Testis (tissue), 3 donors: ENCODE results near the gene ULBP3. TPM values are rescaled to one million over a fixed set of nuclear protein-coding genes. Genes with fewer than 3 reads are reported as not detected.
A peak's percentile ranks its signal among the peaks of the same experiment; 100 is the strongest.
"Not testable (repeated sequence)": the region's sequence is repeated elsewhere in the genome, so short reads cannot be mapped to it uniquely, and the experiment has no call there.

Experiments used
- DNase-seq: peaks from one replicate; pipeline ENCODE4 v3.0.0-alpha.2; 2019
- H3K27ac ChIP-seq, 2 donors: fragments of 200-600 bp; sonication (generic); one replicate each; pipeline ENCODE4 v1.5.1; 2019
- H3K27me3 ChIP-seq: fragments of 200-600 bp; sonication (generic); one replicate; pipeline ENCODE4 v1.5.1; 2019
- H3K36me3 ChIP-seq: fragments of 200-600 bp; sonication (generic); one replicate; pipeline ENCODE4 v1.5.1; 2017; ENCODE audit warnings: low read depth; ENCODE audit errors: missing control alignments
- H3K4me1 ChIP-seq: fragments of 200-600 bp; sonication (generic); one replicate; pipeline ENCODE4 v1.5.1; 2019
- H3K4me3 ChIP-seq, 2 donors: fragments of 200-600 bp; sonication (generic); one replicate each; pipeline ENCODE4 v1.5.1; 2017 to 2019
- H3K9me3 ChIP-seq: fragments of 200-600 bp; sonication (generic); one replicate; pipeline ENCODE4 v1.5.1; 2017
- POLR2A ChIP-seq: fragments of 450-650 bp; IDR thresholded peaks from one replicate; pipeline ENCODE4 v1.6.1; 2017; ENCODE audit warnings: antibody characterized with exemption, mild to moderate bottlenecking, moderate library complexity
- WGBS, 2 donors: methylation state at CpG; one replicate each; pipeline ENCODE4 v1.1.5; 2018; 5-methylcytosine and 5-hydroxymethylcytosine counted together
- intact Hi-C: fragments of 100-400 bp; cut with DNase I; formaldehyde crosslinking; loops from one replicate; pipeline ENCODE4 v1.15.1; 2023; ENCODE audit warnings: low total_unique reads
- polyA plus RNA-seq: library from polyadenylated mRNA; stranded (reverse); fragments of 350-450 nt; fragmentation: Illumina TruSeq; extraction: RNeasy Lipid Tissue Mini Kit (QIAGEN cat#74804); gene quantifications from one replicate; pipeline ENCODE4 v1.2.3, GENCODE V29; 2014; ENCODE audit warnings: low read depth, low replicate concordance; ENCODE audit not compliant: insufficient read depth
- total RNA-seq, 2 donors: library from RNA; depleted of rRNA; stranded (reverse); fragments of >200 nt; gene quantifications; one replicate each; pipeline ENCODE4 v1.2.3, GENCODE V29; 2016
- TF ChIP-seq, protein P1 (sequence below), 3 experiments: fragments of 450-650 bp in 2 of 3; fragments of 200-600 bp in 1 of 3; sonication (generic) in 1 of 3; IDR thresholded peaks; one replicate each; pipeline ENCODE4 v1.5.1; 2016 to 2019; ENCODE audit warnings: antibody characterized with exemption in 3 of 3, mild to moderate bottlenecking in 2 of 3, moderate library complexity in 1 of 3

ULBP3 gene
- total and polyA plus RNA-seq, 3 donors from 2014 or later: 10.3 to 48.3 (median 33.5) TPM

DNA sequence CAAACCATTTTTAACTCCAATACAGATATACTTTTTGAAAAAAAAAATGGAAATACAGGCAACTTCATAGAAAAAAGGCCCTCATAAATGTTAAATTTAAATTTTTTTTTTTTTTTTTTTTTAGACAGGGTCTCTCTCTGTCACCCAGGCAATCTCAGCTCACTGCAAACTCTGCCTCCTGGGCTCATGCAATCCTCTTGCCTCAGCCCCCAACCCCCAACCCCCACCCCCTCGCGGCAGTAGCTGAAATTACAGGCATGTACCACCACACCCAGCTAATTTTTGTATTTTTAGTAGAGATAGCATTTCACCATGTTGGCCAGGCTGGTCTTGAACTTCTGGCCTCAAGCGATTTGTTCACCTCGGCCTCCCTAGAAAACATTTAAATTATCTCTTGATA, 12.8 kb upstream of the ULBP3 start:
- DNase-seq: no peak
- Histone ChIP-seq H3K27me3 (no peaks in the 10 kb centered on the region), H3K4me1 (no peaks in the 10 kb centered on the region), H3K4me3 (no peak overlapping the region), H3K36me3 (no peaks in the 10 kb centered on the region), H3K27ac (no peak overlapping the region), H3K9me3 (no peaks in the 10 kb centered on the region)
- WGBS, 2 donors: 51 to 61% methylated on average over 4 of the region's 4 CpGs
- TF ChIP-seq POLR2A: no peak
- TF ChIP-seq, protein P1, sequence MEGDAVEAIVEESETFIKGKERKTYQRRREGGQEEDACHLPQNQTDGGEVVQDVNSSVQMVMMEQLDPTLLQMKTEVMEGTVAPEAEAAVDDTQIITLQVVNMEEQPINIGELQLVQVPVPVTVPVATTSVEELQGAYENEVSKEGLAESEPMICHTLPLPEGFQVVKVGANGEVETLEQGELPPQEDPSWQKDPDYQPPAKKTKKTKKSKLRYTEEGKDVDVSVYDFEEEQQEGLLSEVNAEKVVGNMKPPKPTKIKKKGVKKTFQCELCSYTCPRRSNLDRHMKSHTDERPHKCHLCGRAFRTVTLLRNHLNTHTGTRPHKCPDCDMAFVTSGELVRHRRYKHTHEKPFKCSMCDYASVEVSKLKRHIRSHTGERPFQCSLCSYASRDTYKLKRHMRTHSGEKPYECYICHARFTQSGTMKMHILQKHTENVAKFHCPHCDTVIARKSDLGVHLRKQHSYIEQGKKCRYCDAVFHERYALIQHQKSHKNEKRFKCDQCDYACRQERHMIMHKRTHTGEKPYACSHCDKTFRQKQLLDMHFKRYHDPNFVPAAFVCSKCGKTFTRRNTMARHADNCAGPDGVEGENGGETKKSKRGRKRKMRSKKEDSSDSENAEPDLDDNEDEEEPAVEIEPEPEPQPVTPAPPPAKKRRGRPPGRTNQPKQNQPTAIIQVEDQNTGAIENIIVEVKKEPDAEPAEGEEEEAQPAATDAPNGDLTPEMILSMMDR (IDR thresholded peaks at IDR 0.05): no peak
- intact Hi-C loops: loop anchor here (5.0 kb wide), 1 partner anchor 251 kb away; no protein-coding TSS in a partner anchor

DNA sequence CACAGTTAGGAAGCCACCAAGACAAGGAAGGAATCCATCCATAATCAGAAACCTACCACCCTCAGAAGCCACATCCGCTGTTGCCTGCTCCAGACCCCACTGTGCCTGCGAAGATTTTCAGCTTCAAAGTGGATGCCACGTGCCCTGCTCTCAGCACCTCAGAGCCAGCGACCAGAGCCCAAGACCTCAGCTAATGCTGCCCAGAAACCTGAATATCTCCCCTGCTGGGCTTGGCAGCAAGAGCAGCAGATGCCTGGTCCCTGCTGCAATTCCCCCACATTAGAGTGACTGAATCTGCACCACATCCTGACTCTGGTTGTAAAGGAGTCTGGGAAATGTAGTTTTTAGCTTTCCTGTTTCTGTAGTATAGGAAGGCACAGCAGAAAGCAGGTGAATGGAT, 10.7 kb upstream of the ULBP3 start:
- no peak for DNase-seq
- Histone ChIP-seq H3K4me1 (peaks cover 5% of the 10 kb centered on the region), H3K9me3 (no peaks in the 10 kb centered on the region), H3K27me3 (no peaks in the 10 kb centered on the region), H3K36me3 (no peaks in the 10 kb centered on the region), H3K4me3 (no peak overlapping the region), H3K27ac (no peak overlapping the region)
- intact Hi-C loops: loop anchor here (5.0 kb wide), 1 partner anchor 253 kb away; no protein-coding TSS in a partner anchor
- 84 to 85% methylated on average over 3 to 4 of the region's 4 CpGs for WGBS, 2 donors
- TF ChIP-seq POLR2A: no peak
- TF ChIP-seq, protein P1 (IDR thresholded peaks at IDR 0.05): no peak

DNA sequence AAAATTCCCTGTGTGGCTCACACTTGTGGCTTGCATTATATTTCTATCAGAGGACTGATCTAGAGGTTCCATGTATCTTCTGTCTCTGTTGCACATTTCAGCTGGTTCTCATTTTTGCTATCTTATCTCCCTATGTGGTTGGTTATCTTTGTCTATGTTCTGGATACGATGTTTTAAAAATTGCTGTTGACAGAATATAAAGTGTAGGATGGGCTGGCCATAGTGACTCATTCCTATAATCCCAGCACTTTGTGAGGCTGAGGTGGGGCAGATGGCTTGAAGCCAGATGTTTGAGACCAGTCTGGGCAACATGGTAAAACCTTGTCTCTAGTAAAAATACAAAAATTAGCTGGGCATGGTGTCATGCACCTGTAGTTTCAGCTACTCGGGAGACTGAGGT, 9.9 kb upstream of the ULBP3 start:
- Histone ChIP-seq H3K27ac (no peak overlapping the region), H3K4me3 (no peak overlapping the region), H3K9me3 (no peaks in the 10 kb centered on the region), H3K36me3 (no peaks in the 10 kb centered on the region), H3K27me3 (no peaks in the 10 kb centered on the region), H3K4me1 (peaks cover 5% of the 10 kb centered on the region)
- WGBS, 2 donors: 62 to 74% methylated on average over 2 of the region's 2 CpGs
- intact Hi-C loops: no loop called here
- no peak for TF ChIP-seq POLR2A
- TF ChIP-seq, protein P1 (IDR thresholded peaks at IDR 0.05): no peak
- no peak for DNase-seq

DNA sequence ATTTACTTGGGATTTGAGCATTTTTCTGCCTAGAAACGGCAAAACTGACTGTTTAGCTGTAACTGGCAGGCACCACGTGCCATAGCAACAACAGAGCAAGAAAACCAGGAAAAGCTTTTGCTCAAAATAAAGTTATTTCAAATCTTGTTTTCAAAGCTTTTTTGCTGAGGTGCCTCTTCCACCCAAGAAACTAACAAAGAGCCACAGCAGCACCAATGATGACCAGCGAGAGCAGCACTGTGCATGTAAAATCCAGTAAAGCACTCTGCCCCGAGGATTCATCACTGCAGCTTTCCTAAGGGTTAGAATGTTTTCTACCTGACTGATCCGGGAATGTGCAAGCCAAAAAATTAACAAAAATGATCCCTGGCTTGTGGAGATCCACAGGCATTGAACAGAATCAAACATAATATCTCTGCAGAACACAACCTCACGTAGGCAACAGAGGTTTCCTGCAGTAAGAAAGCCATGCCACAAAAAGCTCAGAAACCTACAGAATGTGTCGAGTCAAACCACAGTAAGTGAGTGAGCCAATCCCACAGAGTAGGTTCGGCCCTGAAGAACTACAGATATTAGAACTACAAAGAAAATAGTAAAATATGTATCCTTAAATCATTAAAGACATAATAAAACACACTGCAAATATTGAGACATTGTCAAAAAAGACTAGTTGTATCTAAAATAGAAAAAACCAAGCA, 7.4 kb upstream of the ULBP3 start:
- no peak for DNase-seq
- WGBS, 2 donors: 66 to 69% methylated on average over 8 of the region's 8 CpGs
- Histone ChIP-seq H3K4me3 (no peak overlapping the region), H3K36me3 (no peaks in the 10 kb centered on the region), H3K27ac (no peak overlapping the region), H3K4me1 (peaks cover 9% of the 10 kb centered on the region), H3K27me3 (no peaks in the 10 kb centered on the region), H3K9me3 (no peaks in the 10 kb centered on the region)
- intact Hi-C loops: no loop called here
- TF ChIP-seq POLR2A: no peak
- TF ChIP-seq, protein P1 (IDR thresholded peaks at IDR 0.05): peak in 1 of 3 experiments; percentile 16

DNA sequence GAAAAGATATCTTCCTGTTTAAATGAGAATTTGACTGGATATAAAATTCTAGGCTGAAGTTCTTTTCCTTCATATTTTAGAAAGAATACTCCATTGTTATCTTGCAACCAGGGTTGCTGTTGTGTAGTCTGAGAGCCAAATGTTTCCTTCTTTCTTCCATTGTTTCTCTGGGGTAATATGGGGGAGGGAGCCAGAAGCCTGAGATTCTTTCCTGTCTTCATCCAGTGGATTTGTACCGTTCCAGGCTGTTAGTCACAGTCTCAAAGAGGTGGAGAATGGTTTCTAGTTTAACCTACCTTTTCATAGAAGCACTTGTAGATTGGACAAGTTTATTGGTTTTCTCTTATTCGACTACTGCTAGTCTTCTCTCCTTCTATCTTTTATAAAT, 6.1 kb upstream of the ULBP3 start:
- H3K4me3 ChIP-seq: no peak overlapping the region
- intact Hi-C loops: no loop called here
- H3K9me3 ChIP-seq: no peaks in the 10 kb centered on the region
- TF ChIP-seq POLR2A: no peak
- TF ChIP-seq, protein P1 (IDR thresholded peaks at IDR 0.05): no peak
- H3K4me1 ChIP-seq: peaks cover 9% of the 10 kb centered on the region
- no peak overlapping the region for H3K27ac ChIP-seq
- no peak for DNase-seq
- 67 to 77% methylated on average over 2 of the region's 2 CpGs for WGBS, 2 donors
- no peaks in the 10 kb centered on the region for H3K27me3 ChIP-seq
- no peaks in the 10 kb centered on the region for H3K36me3 ChIP-seq

DNA sequence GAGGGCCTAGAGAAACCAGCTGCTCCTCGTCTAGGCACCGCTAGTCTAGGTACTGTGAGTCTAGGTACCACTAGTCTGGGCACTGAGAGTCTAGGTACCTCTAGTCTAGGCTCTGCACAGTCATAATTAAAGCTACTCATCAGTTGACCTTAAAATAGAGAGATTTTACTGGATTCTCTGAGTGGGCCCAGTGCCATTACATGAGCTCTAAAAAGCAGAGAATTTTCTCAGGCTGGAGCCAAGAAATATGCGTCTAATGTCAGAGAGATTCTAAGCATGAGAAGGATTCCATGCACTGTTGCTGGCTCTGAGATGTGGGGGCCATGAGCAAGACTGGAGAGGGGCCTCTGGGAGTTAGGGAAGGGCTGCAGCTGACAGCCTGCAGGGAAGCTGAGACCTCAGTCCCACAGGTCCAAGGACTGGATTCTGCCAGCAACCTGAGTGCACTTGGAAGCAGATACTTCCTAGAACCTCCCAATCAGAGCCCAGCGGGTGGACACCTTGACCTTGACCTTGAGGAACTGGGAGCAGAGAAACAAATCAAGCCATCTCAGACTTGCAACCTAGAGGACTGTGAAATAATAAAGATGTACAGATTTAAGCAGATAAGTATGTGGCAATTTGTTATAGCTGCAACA, 5.6 kb upstream of the ULBP3 start:
- DNase-seq, H3K27me3 ChIP-seq, intact Hi-C loops, H3K36me3 ChIP-seq, H3K4me1 ChIP-seq, H3K4me3 ChIP-seq, H3K9me3 ChIP-seq: not testable (repeated sequence)
- 69 to 94% methylated on average over 2 to 4 of the region's 4 CpGs for WGBS, 2 donors
- H3K27ac ChIP-seq: peak overlapping the region in 1 of 2 donors; percentile 6
